ENCODE results near the gene GRHL1. TPM values are rescaled to one million over a fixed set of nuclear protein-coding genes. Genes with fewer than 3 reads are reported as not detected.
A peak's percentile ranks its signal among the peaks of the same experiment; 100 is the strongest.

Gene GRHL1
- total RNA-seq, 1 donor from 2014 or later: 0.43 TPM

- H3K9me3 ChIP-seq: no peaks in the 10 kb centered on the region
- H3K36me3 ChIP-seq: peaks cover 26 to 44% of the 10 kb centered on the region in 2 donors
- no peaks in the 10 kb centered on the region for H3K27me3 ChIP-seq
- DNase-seq (ENCODE audit: low spot score in 2 of 2): no peak
- intact Hi-C loops (cut with DNase I): loop anchor here (1.0 to 10.0 kb wide), 5 partner anchors 14 to 414 kb away; partner anchors contain the start of genes HPCAL1 and YWHAQ
- peak overlapping the region in 1 of 2 donors; percentile 16 for H3K27ac ChIP-seq
- TF ChIP-seq, protein P1, sequence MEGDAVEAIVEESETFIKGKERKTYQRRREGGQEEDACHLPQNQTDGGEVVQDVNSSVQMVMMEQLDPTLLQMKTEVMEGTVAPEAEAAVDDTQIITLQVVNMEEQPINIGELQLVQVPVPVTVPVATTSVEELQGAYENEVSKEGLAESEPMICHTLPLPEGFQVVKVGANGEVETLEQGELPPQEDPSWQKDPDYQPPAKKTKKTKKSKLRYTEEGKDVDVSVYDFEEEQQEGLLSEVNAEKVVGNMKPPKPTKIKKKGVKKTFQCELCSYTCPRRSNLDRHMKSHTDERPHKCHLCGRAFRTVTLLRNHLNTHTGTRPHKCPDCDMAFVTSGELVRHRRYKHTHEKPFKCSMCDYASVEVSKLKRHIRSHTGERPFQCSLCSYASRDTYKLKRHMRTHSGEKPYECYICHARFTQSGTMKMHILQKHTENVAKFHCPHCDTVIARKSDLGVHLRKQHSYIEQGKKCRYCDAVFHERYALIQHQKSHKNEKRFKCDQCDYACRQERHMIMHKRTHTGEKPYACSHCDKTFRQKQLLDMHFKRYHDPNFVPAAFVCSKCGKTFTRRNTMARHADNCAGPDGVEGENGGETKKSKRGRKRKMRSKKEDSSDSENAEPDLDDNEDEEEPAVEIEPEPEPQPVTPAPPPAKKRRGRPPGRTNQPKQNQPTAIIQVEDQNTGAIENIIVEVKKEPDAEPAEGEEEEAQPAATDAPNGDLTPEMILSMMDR (IDR thresholded peaks at IDR 0.05): peak; percentile 36 to 70 (median 57)
- peaks cover 0 to 28% of the 10 kb centered on the region in 2 donors for H3K4me1 ChIP-seq
- no peak overlapping the region for H3K4me3 ChIP-seq
Observed at GRCh38 chr2:10048501-10049171, 97.1 kb downstream of the GRHL1 start.

Other genes starting within 250 kb of the GRHL1 start
- gene TAF1B, start 108.2 kb upstream of the GRHL1 start, total RNA-seq: 58.5 TPM
- 37.6 TPM for gene KLF11, start 91.9 kb downstream of the GRHL1 start, total RNA-seq
- gene CYS1, start 128.7 kb downstream of the GRHL1 start, total RNA-seq: 13.8 TPM
- gene RRM2, start 171.0 kb downstream of the GRHL1 start, total RNA-seq: not detected

Measured in ascending aorta (tissue), 2 donors.